Activated gamma-delta T cell (primary cell): ENCODE data around the gene IMP4.

ENCODE experiments used
- DNase-seq: peaks from one replicate; lab custom pipeline; 2025; lab: John Stamatoyannopoulos, UW

The IMP4 gene

DNA sequence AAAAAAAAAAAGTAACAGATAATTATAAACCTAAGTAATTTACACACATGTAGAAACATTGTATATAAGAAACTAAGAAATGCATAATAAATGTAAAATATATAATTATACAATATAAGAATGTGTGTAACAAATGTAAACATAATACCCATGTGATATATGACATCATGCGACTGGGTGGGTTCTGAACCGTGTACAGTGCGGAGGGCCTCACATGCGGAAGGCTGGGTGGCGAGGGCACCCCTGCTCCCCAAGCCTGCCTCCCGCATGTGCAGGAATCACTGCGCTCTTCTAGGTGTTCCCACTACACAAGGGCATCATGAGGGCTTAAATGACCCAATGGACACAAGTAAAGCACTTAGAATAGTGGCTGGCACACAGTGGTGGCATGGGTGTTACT lies 15.2 kb downstream of the IMP4 start:
- DNase-seq, result no peak

DNA sequence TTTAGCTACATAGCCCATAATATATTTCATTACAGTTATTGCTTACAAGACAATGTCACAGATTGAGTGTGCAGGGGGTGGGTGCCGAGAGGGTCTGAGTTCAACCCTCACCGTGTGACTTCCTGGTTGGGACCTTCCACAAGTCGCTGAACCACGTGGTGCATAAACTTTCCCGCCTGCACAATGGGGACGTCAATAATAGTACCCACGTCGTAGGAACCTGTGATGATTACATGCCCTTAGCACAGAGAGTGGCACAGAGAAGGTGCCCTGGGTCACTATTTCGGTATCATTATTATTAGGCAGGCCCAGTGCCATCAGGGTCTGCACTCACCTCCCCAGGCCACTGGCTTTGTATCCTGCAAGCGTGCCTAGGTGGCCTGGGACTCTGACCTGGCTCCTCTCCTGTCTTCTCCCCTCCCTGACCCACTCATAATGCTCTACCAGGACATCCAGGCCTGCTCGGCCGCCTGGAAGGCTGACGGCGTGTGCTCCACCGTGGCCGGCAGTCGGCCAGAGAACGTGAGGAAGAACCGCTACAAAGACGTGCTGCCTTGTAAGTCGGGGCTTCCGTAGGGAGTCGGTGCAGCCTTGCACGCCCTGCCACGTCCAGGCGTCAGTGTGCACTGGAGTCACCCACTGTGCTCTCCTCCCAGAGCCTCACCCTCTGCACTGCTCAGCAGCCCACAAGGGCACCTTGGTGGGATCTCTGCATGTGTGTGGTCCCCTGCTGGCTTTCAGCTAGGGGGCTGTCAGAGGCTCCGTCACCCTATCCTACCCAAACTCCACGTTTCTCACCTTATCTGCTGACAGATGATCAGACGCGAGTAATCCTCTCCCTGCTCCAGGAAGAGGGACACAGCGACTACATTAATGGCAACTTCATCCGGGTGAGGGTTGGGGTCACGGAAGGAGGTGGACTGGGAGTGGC lies 16.0 kb downstream of the IMP4 start:
- no peak for DNase-seq

DNA sequence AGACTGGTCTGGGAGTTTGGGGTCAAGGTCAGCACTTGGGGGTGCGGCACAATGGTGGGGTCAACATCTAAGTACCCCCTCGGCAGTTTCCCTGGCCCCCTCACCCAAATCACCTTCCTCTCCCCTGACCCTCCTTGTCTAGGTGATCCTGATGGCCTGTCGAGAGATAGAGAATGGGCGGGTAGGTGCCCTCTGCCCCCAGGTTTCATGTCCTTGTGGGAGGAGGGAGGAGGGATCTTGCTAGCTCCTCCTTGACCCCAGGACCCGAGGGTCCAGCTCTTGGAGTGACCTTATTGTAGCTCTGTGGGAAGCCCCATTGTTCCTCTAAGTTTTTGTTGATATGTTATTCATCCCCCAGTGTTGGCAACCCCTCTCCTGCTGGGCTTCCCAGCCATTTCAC lies 16.8 kb downstream of the IMP4 start:
- no peak for DNase-seq

DNA sequence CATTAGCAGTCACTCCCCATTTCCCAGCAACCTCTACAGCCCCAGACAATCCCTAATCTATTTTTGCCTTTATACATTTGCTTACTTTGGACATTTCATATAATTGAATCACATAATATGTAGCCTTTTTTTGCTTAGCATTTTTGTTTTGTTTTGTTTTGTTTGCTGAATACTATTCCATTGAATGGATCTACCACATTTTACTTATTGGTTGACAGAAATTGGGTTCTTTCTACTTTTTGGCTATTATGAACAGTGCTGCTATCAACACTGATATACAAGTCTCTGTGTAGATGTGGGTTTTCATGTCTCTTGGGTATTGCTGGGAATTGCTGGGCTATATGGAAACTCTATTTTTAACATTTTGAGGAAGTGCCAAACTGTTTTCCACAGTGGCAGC lies 20.8 kb downstream of the IMP4 start:
- DNase-seq, result no peak

DNA sequence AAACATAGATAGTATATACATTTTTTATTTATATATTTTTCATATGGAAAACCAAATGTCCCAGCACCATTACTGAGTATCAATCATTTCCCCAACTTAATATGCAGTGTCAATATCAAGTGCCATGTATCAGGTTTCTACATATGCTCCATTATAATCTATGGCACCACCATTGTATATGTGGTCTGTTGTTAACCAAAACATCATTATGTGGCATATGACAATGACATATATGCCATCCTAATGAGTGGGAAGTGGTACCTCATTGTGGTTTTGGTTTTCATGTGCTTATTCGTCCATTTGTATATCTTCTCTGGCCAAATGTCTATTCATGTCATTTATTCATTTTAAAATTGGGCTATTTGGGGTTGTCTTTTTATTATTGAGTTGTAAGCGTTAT lies 22.4 kb downstream of the IMP4 start:
- DNase-seq, result no peak

DNA sequence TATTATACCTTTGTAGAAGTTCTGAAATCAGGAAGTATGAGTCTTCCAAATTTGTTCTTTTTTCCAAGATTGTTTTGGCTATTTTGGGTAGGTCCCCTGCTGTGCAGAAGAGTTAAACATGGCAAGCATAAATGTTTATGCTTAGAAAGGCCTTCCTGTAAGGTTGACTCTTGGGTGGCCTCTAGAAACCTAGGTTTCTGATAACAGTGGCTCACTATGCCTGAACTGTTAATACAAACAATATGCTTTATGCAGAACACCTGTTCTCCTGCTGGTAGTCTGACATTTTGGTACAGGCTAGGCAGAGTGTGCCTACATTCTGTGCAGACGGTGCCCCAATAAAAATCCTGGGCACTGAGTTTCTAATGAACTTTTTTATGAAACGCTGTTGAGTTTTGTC lies 23.3 kb downstream of the IMP4 start:
- DNase-seq, result no peak

DNA sequence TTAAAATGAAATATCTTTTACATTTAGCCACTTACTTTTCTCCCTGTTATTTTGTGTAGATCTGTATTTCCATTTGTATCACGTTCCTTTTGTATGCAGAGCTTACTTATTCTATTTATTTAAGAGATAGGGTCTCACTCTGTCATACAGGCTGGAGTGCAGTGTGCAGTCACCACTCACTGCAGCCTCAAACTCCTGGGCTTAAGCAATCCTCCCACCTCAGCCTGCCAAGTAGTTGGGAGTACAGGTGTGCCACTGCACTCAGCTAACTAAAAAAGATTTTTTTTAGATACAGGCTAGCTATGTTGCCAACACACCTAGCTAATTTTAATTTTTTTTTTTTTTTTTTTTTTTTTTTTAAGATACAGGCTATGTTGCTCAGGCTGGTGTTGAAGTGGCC lies 24.0 kb downstream of the IMP4 start:
- no peak for DNase-seq

DNA sequence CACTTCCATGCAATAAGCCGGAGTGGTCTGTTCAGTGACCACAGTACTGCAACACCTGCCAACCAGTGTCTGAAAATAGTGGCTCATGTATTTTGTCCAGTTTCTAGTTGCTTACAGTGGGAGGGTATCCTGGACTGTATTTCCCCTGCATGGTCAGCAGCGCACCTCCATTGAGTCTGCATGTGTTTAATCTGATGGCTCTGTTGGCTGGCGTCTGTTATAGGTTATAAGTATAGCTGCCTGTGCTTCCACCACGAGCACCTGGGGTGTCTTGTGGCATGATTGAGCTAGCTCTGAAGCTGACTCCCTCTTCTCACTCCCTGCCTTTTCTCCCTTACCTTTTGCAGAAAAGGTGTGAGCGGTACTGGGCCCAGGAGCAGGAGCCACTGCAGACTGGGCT lies 26.1 kb downstream of the IMP4 start:
- DNase-seq, result no peak

DNA sequence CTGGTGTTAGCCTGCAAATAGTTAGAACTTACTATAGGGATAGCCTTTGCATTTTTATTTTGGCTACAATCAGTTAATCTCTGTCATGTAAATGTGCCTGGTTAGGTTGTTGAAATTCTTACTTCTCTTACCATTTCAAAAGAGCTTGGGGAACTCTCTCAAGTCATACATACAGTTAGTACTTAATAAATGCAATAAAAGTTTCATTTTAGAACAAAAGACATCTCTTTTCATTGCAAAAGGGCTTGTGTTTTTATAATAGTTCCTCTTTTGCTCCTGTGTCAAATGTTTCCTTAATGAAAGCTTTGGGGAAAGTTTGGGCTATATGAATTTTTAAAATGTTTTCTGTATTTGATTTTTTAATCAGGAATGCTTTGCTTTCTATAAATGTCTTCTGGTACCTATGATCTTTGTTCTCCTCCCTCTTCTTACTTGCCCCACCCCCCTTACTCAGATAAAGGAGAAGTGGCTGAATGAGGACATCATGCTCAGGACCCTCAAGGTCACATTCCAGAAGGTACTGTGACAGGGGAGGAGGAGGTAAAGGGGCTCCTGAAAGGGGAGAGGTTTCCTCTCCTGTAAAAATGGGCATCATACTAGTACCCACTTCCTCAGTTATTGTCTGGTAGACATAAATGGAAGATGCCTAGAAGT lies 26.7 kb downstream of the IMP4 start:
- no peak for DNase-seq

DNA sequence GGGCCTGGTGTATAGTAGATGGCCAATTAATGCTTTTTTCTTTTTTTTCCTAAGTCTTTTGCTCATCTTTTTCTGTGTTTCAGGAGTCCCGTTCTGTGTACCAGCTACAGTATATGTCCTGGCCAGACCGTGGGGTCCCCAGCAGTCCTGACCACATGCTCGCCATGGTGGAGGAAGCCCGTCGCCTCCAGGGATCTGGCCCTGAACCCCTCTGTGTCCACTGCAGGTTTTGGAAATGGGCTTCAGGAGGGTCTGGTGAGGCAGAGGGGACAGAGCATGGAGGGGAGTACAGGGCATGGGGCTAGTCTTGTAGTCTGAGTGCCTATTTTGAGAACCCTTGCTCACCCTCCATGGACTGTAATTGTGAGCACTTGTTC lies 27.3 kb downstream of the IMP4 start:
- DNase-seq, result no peak

DNA sequence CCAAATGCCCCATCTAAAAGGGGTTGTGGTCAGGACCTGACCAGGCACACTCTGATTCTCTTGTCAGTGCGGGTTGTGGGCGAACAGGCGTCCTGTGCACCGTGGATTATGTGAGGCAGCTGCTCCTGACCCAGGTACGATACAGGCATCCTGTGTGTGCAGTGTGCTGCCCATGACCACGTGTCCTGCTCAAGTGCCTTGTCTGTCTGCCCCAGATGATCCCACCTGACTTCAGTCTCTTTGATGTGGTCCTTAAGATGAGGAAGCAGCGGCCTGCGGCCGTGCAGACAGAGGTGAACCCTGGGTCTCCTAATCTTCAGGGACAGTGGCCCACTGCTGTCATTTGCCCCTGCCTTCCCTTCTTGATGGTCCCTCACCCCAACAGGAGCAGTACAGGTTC lies 27.8 kb downstream of the IMP4 start:
- no peak for DNase-seq

DNA sequence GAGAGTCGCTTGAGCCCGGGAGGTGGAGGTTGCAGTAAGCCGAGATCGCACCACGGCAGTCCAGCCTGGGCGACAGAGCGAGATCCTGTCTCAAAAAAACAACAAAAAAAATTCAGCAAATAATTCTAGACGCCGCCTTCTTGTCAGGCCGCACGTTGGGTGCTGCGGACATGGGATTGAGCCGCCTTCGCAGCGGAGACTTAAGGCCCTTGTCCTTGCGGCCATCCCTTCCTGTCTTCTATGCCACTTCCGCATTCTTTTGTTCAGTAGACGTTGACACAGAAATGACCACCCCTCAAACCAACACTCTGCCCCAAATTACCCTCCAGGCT lies 29.0 kb downstream of the IMP4 start:
- DNase-seq, result no peak

DNA sequence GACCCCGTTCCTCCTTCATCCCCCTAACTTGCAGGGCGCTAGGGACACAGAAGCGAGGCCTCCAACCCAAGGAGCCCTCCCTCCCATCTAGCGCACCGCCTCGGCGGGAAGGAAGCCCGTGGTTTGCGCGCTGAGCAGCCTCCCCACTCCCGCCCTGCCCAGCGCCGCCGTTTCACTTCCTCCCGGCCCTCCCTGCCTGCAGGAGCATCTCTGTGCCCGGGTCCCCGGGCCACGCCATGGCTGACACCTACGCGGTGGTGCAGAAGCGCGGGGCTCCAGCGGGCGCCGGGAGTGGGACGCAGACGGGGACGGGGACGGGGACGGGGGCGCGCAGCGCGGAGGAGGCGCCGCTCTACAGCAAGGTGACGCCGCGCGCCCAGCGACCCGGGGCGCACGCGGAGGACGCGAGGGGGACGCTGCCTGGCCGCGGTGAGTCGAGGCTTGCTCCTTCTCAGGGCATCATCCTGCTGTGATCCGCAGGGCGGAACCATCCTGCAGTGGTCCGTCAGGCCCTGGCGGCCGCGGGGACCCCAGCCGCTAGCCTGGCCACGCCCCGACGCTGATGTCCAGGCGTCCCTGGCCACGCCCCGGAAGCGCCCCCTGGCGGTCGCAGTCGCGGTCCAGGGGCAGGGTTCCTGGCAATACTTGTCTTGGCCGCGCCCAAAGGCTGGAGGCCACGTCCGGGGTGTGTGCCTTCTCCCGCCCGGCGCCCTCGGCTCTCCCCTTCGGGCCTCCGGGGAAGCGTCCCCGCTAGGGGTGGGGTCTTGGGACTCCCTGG lies 29.5 kb downstream of the IMP4 start:
- peak; percentile 61 for DNase-seq

DNA sequence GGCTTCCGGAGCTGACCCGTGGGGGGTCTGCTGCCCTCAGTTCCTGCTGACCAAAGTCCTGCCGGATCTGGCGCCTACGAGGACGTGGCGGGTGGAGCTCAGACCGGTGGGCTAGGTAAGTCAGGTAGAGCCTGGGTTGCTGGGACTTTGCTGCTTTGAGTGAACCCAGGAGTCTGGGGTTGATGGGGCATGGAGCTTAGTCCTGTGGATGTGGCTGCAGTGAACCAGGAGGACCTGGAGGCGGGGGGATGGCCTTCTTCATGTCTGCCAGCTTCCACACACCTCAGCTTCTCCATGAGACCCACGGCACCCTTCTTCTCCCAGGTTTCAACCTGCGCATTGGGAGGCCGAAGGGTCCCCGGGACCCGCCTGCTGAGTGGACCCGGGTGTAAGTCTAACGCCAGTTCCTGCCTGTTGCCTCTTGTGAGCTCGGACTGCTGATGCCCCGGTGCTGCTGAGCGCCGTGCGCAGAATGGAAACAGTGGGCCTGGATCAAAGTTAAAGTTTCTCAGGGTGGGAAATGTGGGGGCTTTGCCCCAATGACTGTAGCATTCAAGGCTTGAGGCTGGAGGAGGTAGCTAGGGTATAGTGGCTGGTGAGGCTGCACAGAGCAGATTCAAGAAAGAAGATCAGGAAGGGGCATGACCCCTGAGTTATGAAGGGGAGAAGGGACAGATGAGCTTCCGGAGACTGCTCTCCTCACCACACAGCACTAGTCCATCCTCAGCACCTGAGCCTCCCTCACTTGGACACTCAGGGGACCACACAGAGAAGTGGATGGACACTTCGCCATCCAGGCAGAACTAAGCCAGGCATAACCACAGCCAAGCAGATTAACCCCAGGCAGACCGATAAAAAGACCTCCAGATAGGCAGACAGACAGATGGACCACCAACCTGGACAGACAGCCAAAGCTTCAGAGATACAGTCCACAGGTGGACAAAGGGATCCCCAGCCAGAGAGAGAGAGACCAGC lies 30.4 kb downstream of the IMP4 start:
- DNase-seq, result no peak

DNA sequence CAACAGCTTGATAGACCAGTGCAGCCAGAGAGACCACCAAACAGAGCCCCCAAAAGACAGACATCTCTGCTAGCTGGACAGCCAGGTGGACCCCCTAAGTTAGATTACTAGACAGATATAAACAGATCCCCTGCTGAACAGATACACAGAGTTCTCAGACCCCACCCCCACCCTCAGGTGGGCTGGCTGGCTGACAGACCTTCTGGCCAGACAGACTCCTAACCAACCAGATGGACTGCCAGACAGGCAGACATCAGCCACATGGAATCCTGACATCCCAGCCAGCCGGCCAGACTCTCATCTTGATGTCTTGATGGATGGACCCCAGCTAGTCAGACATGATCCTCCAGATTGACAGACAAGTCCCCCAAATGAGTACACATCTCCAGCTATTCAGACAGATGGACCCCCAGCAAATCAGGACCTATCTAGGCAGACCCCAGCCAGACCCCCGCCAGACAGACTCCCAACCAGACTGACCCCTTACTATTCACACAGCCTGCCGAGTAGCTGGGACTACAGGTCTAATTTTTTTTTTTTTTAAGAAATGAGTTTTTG lies 31.2 kb downstream of the IMP4 start:
- no peak for DNase-seq

DNA sequence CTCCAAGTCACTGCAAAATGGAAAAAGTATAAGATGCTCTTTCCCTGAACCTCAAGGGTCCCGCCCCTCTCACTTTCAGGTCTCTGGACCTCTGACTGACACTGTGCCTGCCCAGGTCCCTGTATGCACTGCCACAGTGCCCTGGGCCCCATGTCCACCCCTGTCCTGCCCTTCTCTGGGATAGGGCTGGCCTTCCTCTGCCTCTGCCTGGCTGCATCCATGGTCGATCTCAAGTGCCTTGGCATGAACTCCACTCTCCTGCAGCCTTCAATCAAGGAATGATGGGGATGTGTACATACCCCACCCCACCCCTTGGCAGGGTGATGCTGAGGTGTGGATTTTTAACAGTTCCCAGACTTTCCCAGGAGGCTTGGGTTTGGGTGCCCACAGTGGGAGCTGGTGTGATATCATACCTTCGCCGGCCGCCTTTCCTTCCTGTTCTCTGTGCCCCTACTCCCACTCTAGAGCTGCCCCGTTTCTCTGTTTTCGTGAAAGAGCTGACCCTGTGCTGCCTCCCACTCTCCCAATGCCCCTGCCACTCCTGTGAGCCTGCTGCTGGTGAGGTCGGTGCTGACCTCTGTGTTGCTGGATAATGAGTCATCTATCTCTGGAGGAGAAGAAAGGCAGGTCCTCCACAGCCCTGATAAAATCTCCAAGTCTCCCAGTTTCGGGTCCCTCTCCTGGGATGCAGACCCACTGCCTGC lies 32.0 kb downstream of the IMP4 start:
- no peak for DNase-seq

DNA sequence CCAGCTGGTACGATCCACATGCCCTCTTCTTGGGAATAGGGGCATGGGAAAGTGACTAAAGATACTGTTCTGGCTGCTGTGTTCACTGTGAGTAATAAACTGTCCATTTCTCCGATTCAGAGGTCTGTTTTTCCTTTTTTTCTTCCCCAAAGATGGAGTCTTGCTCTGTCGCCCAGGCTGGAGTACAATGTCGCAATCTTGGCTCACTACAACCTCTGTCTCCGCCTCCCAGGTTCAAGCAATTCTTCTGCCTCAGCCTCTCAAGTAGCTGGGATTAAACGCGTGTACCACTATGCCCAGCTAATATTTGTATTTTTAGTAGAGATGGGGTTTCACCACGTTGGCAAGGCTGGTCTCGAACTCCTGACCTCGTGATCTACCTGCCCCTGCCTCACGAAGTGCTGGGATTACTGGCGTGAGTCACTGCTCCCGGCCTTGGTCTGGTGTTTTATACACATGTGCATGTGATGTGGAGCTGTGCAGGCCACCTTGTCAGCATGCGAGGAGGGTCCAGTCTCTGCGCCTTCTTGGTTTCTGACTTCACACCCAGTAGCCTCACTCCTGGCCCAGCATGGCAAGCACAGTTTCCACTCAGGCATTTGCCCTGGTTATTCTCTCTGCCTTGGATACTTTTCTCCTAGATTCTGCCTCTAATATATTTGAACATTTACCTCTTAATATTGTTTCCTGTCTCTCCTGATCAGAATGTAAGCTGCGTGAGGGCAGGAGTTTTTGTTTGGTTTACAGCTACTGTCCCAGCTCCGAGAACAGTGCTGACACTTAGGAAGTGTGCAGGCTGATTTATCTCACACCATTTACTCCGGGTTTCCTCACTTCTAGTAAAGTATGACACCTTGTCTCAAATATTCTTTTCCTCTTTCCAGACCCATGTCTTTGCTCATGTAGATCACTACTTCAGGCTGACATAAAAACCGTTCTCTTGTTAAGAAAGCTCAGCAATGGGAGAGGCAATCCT lies 32.9 kb downstream of the IMP4 start:
- DNase-seq, result no peak

DNA sequence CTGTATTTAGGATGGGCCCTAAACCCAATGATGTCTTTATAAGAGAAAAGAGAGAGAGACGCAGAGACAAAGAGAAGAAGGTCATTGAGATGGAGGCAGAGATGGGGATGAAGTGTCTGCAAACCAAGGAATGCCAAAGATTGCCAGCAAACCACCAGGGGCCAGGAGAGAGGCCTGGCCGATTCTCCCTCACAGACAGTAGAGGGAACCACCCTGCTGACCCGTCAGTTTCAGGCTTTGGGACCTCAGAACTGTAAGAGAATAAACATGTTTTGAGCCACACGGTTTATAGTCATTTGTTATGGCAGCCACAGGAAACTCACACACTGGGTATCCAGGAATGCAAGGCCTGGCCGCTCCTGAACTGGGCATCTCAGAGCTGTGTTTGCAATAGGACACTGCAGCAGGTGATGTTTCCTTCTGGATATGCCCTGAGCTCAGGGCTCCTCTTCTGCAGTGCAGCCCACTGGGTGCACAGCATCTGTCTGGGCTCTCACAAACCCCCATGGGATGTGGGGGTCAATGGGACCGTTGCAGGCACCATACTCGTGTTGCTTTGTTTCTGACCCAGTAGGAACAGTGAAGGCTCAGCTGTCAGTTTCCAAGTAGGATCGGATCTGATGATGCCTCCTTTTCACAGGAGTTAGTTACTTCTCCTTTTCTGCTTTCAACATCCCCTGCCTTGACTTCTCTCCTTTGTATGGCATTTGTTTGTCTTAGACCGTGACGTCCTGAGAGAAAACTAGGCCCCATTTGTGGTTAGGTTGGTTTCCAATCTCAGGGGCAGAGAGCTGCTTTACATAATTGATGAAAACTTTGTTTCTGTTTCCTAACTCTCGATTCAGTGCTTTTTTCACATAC lies 34.0 kb downstream of the IMP4 start:
- DNase-seq, result no peak

DNA sequence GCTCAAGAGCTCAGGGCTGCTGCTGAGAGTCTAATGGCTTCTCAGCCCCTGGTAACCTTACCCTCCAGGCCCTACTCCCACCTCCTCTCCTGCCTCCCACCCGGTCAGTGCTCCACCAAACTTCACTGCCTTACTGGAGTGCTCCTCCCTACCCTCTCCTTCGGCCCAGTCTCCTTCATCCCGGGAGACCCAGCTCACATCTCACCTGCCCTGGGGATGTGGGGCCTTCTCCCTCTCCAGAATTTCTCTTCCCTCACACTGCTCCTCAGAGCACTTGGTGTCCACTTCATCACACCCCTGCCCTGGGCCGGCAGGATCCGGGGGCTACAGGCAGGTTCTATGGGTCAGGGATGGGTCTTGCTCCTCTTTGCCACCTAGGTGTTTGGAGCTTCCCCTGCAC lies 34.8 kb downstream of the IMP4 start:
- DNase-seq, result no peak
